Uterus (tissue), 2 donors: ENCODE data around the gene SMKR1.

ENCODE experiments used
- POLR2A ChIP-seq, 2 donors: fragments of 450-650 bp; IDR thresholded peaks; one replicate each; pipeline ENCODE4 v1.6.1; 2016; ENCODE audit warnings: antibody characterized with exemption in 2 of 2, mild to moderate bottlenecking in 1 of 2, moderate library complexity in 1 of 2
- TF ChIP-seq, protein P1 (sequence below), 4 experiments: fragments of 200-600 bp in 2 of 4; fragments of 450-650 bp in 2 of 4; sonication (generic) in 2 of 4; IDR thresholded peaks; one replicate each; pipeline ENCODE4 v1.5.1; 2016 to 2019; ENCODE audit warnings: antibody characterized with exemption in 4 of 4, mild to moderate bottlenecking in 2 of 4, moderate library complexity in 1 of 4

DNA sequence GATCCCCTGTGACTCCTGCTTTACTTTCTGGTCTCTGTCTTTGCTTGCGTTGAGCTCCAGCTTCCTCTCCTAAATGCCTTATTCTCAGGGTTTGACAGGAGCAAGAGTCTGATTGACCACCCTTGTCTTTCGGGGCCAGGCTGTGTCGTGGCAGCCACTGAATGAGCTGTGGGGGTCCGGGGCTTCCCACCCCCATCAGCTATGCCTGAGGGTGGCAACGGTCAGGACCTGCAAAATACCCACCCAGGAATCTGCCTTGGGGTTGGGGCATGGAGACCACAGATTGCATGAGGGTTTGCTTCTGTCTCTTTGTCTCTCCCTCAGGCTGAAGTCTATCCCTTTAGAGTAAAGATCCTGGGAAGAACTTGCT, 20.6 kb downstream of the SMKR1 start:
- no peak for TF ChIP-seq POLR2A (IDR thresholded peaks at IDR 0.05)
- TF ChIP-seq, protein P1, sequence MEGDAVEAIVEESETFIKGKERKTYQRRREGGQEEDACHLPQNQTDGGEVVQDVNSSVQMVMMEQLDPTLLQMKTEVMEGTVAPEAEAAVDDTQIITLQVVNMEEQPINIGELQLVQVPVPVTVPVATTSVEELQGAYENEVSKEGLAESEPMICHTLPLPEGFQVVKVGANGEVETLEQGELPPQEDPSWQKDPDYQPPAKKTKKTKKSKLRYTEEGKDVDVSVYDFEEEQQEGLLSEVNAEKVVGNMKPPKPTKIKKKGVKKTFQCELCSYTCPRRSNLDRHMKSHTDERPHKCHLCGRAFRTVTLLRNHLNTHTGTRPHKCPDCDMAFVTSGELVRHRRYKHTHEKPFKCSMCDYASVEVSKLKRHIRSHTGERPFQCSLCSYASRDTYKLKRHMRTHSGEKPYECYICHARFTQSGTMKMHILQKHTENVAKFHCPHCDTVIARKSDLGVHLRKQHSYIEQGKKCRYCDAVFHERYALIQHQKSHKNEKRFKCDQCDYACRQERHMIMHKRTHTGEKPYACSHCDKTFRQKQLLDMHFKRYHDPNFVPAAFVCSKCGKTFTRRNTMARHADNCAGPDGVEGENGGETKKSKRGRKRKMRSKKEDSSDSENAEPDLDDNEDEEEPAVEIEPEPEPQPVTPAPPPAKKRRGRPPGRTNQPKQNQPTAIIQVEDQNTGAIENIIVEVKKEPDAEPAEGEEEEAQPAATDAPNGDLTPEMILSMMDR (IDR thresholded peaks at IDR 0.05) = no peak
